Muscle layer of colon (tissue), 2 donors: Measurements from ENCODE around the gene CRKL.

Experiments
- H3K27ac ChIP-seq: one replicate; pipeline ENCODE4 v1.7.0; 2013; ENCODE audit warnings: low read depth, mild to moderate bottlenecking, low read length, moderate library complexity
- H3K27me3 ChIP-seq, 2 donors: one replicate each; pipeline ENCODE4 v1.7.0; 2013; ENCODE audit warnings: low read length in 2 of 2, mild to moderate bottlenecking in 2 of 2; ENCODE audit not compliant: insufficient read depth in 2 of 2, control insufficient read depth in 1 of 2
- H3K36me3 ChIP-seq: one replicate; pipeline ENCODE4 v1.7.0; 2013; ENCODE audit warnings: mild to moderate bottlenecking, low read length; ENCODE audit not compliant: insufficient read depth
- H3K4me1 ChIP-seq: one replicate; pipeline ENCODE4 v1.7.0; 2013; ENCODE audit warnings: mild to moderate bottlenecking, low read length; ENCODE audit not compliant: insufficient read depth
- H3K4me3 ChIP-seq, 2 donors: one replicate each; pipeline ENCODE4 v1.7.0; 2013; ENCODE audit warnings: low read length in 2 of 2, low read depth in 1 of 2, mild to moderate bottlenecking in 1 of 2, moderate library complexity in 1 of 2
- H3K9ac ChIP-seq: one replicate; pipeline ENCODE4 v1.7.0; 2013; ENCODE audit warnings: low read length
- H3K9me3 ChIP-seq: one replicate; pipeline ENCODE4 v1.7.0; 2013; ENCODE audit warnings: mild to moderate bottlenecking, low read length
- donor health status: abdominal sarcoma.
- donor health status: Adenocarcinoma of cecum.

CRKL gene

DNA sequence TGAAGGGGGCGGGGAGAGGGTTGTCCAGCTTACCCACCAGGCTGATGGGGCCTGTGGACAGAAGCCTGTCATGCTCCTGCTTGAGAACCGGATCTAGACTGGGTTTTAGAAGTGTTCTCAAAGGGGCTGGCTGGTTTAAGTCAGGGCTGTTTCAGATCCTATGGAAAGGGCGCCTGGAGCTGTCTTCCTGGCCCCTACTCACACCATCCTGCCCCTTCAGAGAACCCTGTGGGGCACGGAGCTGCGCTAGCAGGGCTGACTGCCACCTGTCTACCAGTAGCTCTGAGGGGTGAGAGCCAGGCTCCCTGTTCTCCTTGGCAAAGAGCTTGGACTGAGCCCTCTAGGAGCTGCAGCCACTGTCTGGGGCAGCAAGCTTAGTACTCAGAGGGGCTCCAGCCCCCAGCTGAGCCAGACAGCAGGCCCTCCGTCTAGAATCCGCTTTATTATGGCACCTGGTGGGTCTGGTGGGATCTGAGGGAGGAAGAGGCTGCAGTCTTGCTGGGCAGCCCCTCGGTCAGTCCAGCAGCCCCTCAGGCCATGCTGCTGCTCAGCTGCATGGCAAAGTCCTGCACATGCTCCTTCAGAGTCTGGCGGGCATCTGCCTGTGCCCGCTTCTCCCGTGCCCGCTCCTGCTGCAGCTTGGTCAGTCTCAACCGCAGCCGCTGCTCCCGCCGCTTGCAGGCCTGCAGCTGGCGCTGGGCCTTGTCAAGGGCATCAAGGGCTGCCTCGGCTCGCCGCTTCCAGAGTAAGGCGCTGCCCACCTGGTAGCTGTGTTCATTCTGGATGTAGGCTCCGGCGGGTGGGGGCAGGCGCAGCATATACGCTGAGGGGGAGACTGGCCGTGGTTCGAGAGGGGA is 82.4 kb downstream of the CRKL start:
- peaks cover 33% of the 10 kb centered on the region for H3K4me1 ChIP-seq
- no peaks in the 10 kb centered on the region for H3K9me3 ChIP-seq
- no peak overlapping the region for H3K27ac ChIP-seq
- H3K9ac ChIP-seq, result peak overlapping the region; percentile 90
- H3K36me3 ChIP-seq, result peaks cover 36% of the 10 kb centered on the region
- H3K27me3 ChIP-seq, result no peaks in the 10 kb centered on the region
- H3K4me3 ChIP-seq, result peak overlapping the region in 1 of 2 donors; percentile 97

DNA sequence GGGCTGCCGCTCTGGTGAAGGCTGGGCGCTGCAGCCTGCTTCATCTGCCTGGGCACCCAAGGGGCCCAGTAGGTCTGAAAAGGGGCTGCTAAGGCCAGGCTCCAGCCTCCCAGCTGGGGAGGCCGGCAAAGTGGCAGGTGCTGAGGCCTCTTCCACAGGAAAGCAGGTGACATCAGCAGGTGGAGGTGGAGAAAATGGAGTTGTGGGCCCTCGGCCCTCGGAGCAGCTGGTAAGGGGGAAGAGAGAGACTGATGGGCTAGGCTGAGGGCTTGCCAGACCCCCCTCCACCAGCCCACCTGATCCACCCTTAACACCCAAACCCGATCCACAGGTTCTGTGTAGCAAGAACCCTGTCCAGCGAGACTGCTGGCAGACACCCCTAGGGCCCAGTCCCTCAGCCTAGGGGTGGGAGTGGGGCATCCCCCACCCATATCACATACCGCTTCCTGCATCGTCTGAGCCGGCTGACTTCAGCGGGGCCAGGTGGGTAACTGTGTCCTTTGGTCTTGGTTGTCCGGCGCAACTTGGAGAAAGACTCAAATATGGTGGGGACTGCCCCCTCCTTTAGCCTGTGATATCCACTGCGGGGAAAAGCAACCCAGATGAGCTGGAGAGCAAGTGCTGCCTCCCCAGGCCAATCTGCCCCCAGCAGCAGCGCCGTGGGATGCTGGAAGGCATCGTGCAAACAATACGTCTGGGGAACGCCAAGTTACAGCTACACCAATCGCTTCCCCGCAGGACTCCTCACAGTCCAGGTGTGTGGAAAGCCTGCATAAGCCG is 83.2 kb downstream of the CRKL start:
- Histone ChIP-seq H3K27ac (peak overlapping the region; percentile 94), H3K9me3 (no peaks in the 10 kb centered on the region), H3K36me3 (peaks cover 34% of the 10 kb centered on the region), H3K4me1 (peaks cover 33% of the 10 kb centered on the region), H3K9ac (peak overlapping the region; percentile 90), H3K4me3 (peak overlapping the region; percentile 81 to 97), H3K27me3 (no peaks in the 10 kb centered on the region)

DNA sequence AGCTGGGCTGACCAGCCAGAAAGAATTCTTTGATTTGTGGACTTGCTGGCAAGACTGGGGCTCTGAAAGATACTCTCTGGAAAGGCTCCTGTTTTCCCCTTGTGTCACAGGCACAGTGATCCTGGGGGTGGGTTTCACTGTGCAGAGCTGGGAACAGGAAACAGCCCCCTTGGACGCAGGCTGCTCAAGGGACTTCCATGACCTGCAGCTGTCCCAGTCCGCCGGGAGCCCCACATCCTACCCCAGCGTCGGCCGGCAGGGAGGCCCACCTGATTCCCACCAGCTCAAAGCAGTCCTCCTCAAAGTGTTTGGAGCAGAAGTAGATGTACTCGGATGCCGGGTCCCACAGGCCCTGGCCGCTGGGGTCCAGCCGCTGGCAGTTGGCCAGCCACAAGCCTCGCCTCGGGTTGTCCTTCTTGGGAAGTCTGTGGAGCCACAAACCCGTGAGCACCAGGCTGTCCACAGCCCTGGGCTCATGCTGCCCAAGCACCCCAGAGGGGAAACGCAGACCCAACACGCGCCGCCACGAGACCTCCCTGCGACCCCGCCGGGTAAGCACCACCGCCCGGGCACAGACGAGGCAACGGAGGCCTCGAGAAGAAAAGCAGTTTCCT is 83.9 kb downstream of the CRKL start:
- H3K9ac ChIP-seq, result peak overlapping the region; percentile 90
- H3K27ac ChIP-seq, result peak overlapping the region; percentile 94
- peaks cover 33% of the 10 kb centered on the region for H3K4me1 ChIP-seq
- no peaks in the 10 kb centered on the region for H3K27me3 ChIP-seq
- no peaks in the 10 kb centered on the region for H3K9me3 ChIP-seq
- H3K4me3 ChIP-seq, result peak overlapping the region; percentile 81 to 97
- H3K36me3 ChIP-seq, result peaks cover 31% of the 10 kb centered on the region

DNA sequence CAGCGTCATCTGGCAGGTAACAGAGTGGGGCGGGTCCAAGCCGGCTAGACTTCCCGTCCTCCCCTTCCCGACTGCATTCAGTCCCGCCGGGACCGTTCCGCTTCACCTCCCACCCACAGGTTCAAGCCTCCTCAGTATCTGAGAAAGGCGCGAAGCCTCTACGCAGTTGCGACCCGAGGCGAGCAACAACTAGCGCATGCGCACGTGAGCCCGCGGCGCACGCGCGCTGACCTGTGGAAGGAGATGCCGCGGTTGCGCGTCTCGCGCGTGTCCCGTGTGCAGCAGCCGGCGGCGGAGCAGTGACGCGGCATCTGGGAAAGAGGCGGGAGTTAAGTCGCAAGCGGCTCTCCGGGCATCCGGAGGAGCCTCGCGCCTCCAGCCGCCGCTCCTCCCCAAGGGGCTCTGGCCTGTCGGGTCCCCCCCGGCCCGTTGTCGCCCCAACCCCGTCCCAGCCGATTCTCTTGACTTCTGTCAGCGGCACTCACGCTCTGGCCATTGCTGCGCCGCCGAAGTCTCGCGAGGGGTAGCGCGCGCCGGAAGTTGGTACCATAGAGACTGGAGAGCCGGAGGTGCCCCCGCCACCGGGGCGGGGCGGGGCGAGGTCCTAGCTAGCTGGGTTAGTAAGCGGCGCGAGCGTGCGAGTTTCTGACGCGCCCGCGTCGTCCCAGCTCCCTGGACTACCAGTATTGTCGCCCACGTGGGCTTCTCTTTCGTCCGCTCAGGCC is 84.6 kb downstream of the CRKL start, which contains the start of gene THAP7:
Gene THAP7 (minus strand): TSS at position 518 of the 725 bp plus-strand sequence. CDS start 207 bp downstream, at position 311.
- Histone ChIP-seq H3K27me3 (no peaks in the 10 kb centered on the region), H3K36me3 (peaks cover 24% of the 10 kb centered on the region), H3K27ac (peak within 1 kb of the TSS; percentile 94), H3K9ac (peak within 1 kb of the TSS; percentile 90), H3K4me1 (peaks cover 33% of the 10 kb centered on the region), H3K9me3 (no peaks in the 10 kb centered on the region), H3K4me3 (peak within 1 kb of the TSS; percentile 81 to 97)
